Activated CD4-positive, alpha-beta T cell treated with anti-CD3 and anti-CD28 coated beads for 36 hours (primary cell): ENCODE data around the gene SOX18. TPM values are rescaled to one million over a fixed set of nuclear protein-coding genes. Genes with fewer than 3 reads are reported as not detected.
A peak's percentile ranks its signal among the peaks of the same experiment; 100 is the strongest.

ENCODE experiments used
- ATAC-seq: fragments of 200-7000 bp; cut with Tn5 transposase; one replicate; pipeline ENCODE4 v1.10.0; 2021; ENCODE audit warnings: mild to moderate bottlenecking, moderate library complexity
- CTCF ChIA-PET: fragments of 350-600 bp; sonication (Branson Sonifier 250); formaldehyde crosslinking; loops from one replicate; lab custom pipeline; 2021; ENCODE audit warnings: antibody characterized with exemption; lab: Charles Lee
- POLR2A ChIA-PET: fragments of 350-600 bp; sonication (Branson Sonifier 250); formaldehyde crosslinking; loops from one replicate; lab custom pipeline; 2021; ENCODE audit warnings: antibody characterized with exemption, inconsistent platforms; lab: Charles Lee
- DNase-seq: peaks from one replicate; pipeline ENCODE4 v3.0.0-alpha.2; 2020
- H3K27ac Mint-ChIP-seq: one replicate; pipeline ENCODE4 v1.8.0; 2021; ENCODE audit warnings: mixed read lengths
- H3K27me3 Mint-ChIP-seq: one replicate; pipeline ENCODE4 v1.8.0; 2021; ENCODE audit warnings: mixed read lengths
- H3K36me3 Mint-ChIP-seq: one replicate; pipeline ENCODE4 v1.8.0; 2021; ENCODE audit warnings: low read depth, mixed read lengths
- H3K4me1 Mint-ChIP-seq: one replicate; pipeline ENCODE4 v1.8.0; 2021; ENCODE audit warnings: mixed read lengths
- H3K4me3 Mint-ChIP-seq: one replicate; pipeline ENCODE4 v1.8.0; 2021; ENCODE audit warnings: mild to moderate bottlenecking, moderate library complexity, mixed read lengths
- H3K9me3 Mint-ChIP-seq: one replicate; pipeline ENCODE4 v1.8.0; 2021; ENCODE audit warnings: low read depth, mixed read lengths
- intact Hi-C, 2 experiments: fragments of 100-400 bp; cut with DNase I in 1 of 2; cut with micrococcal nuclease in 1 of 2; formaldehyde crosslinking; loops; one replicate each; pipeline versions ENCODE4 v1.14.2 to v1.15.1; 2022 to 2024; cut with DNase I, micrococcal nuclease
- total RNA-seq, 2 experiments: library from RNA; stranded (reverse); gene quantifications; one replicate each; pipeline ENCODE4 v1.2.3, GENCODE V29; 2021

SOX18 gene
- total RNA-seq, 2 experiments from 2014 or later, result not detected

DNA sequence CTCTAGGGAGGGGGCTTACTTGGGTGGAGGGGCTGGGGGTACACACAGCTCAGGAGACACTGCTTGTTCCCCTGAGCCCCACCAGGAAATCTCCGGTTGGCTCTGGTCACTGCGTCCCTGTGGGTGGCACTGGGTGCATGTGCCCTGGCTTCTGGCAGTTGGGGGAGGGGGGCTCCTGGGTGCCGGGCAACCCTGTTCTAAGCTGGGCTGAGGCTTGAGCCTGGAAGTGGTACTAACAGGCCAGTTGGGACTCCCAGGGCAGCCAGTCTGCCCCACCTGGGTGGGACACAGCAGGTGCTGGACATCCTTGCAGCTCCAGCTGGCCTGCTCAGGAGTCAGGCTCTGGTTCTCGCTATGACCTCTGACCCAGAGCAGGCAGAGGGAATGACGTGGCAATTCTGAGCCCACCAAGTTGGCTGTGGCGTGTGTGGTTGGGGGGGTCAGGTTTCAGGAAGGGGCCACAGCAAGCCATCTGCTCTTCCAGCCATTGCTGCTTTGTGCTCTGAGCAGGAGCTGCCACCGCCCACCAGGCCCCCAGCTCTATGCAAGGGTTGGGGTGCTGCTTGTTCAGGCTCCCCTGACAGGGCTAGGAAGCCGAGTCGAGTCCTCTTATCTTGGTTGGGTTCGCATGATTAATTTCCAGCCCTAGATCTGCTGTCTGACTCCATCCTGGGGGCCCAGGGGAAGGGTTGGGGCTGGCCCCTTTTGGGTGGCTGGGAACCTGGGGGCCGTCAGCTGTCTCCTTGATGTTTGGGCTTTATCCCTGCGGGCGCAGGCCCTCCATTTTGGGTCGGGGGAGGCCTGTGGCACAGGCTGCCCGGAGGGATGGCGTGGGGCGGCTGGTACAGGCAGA, 12.9 kb downstream of the SOX18 start:
- no peak for ATAC-seq
- Mint-ChIP-seq H3K36me3 (peaks cover 18% of the 10 kb centered on the region), H3K27me3 (peaks cover 2% of the 10 kb centered on the region), H3K9me3 (no peaks in the 10 kb centered on the region), H3K27ac (peak overlapping the region; percentile 65), H3K4me1 (peaks cover 49% of the 10 kb centered on the region), H3K4me3 (no peak overlapping the region)
- ChIA-PET CTCF (interaction anchor here (0.6 to 0.7 kb wide), 4 partner anchors 35 to 220 kb away, joined by 3 read pairs; no protein-coding TSS in a partner anchor), POLR2A (no interaction called here)
- DNase-seq, result peak; percentile 49
- intact Hi-C loops, result loop anchor here in 1 of 2 experiments (5.0 kb wide), 1 partner anchor 299 kb away; the partner anchor contains the start of genes LIME1 and SLC2A4RG

DNA sequence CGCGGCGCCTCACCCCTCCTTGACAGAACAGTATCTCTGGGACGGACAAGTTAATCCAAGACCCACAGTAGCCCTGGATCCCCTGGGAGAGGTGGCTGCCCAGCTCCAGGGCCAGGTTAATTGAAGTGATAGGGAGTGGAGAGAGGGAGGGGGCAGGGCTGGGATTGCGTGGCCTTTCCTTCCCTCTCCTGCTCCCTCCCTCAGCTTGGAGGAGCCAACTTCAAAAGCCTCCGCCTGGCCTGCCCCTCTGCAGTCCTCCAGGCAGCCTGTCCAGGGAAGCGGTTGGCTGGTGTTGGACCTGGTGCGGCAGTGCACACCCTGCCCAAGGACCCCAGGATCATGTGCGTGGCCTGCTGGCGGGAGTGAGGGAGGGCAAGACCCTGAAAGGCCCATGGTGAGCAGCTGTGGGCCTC, 13.5 kb downstream of the SOX18 start, which contains the start of gene C20orf204:
Gene C20orf204, plus strand, starts transcription at position 250 of the 413 bp plus-strand sequence. Its CDS starts 142 bp downstream, at position 392.
- peaks cover 49% of the 10 kb centered on the region for H3K4me1 Mint-ChIP-seq
- ATAC-seq, result no peak
- DNase-seq, result no peak

DNA sequence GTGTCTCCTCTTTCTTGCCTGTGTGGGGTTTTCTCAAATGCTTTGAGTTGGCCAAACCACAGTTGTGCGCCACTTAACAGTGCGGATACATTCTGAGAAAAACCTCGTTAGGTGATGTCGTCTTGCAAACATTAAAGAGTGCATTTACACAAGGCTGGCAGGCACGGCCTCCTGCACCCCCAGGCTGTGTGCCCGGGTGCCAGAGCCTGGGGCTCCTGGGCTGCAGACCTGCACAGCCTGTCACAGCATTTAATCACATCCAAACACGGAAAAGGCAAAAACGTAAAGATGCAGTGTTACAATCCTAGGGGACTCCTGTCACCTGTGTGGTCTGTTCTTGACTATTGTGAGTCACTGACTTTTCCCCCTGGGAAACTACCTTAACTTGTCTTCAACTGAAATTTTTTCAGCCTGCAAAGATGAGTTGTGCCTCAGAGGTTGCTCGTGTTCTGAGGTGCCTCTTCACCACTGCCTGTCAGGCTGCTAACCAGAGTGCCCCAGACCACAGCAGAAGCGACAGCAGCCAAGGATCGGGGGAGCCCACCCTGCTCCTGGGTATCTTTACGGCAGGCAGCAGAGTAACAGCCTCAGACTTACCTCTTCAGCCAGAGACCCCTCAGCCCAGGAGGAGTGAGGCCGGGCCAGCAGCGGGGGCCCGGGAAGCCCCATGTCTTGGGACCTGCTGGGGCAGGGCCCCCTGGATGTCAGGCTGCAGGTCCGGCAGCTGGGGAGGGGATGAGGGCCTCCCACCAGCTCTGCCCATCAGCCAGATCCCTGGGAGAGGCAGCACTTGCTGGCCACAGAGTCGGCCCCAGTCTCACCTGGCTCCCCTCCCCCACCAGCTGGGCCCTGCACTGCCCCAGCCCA, 14.1 kb downstream of the SOX18 start:
- CTCF ChIA-PET, result interaction anchor here (0.6 kb wide), 1 partner anchor 411 kb away, joined by 3 read pairs; no protein-coding TSS in a partner anchor
- Mint-ChIP-seq H3K9me3 (no peaks in the 10 kb centered on the region), H3K4me1 (peaks cover 49% of the 10 kb centered on the region), H3K27me3 (peaks cover 2% of the 10 kb centered on the region), H3K36me3 (peaks cover 20% of the 10 kb centered on the region), H3K4me3 (peak overlapping the region; percentile 21), H3K27ac (peak overlapping the region; percentile 90)
- POLR2A ChIA-PET, result no interaction called here
- peak; percentile 55 for ATAC-seq
- DNase-seq, result peak; percentile 68
- intact Hi-C loops, result loop anchor here in 1 of 2 experiments (5.0 kb wide), 1 partner anchor 298 kb away; the partner anchor contains the start of genes LIME1 and SLC2A4RG

More for the DNA sequence above, 13.5 kb downstream of the SOX18 start, which contains the start of gene C20orf204:
- POLR2A ChIA-PET, result no interaction called here
- peaks cover 2% of the 10 kb centered on the region for H3K27me3 Mint-ChIP-seq
- H3K9me3 Mint-ChIP-seq, result no peaks in the 10 kb centered on the region
- H3K27ac Mint-ChIP-seq, result peak within 1 kb of the TSS; percentile 90
- peaks cover 18% of the 10 kb centered on the region for H3K36me3 Mint-ChIP-seq
- peak within 1 kb of the TSS; percentile 21 for H3K4me3 Mint-ChIP-seq
- intact Hi-C loops, result loop anchor here in 1 of 2 experiments (5.0 kb wide), 1 partner anchor 299 kb away; the partner anchor contains the start of genes LIME1 and SLC2A4RG
- CTCF ChIA-PET, result interaction anchor here (0.6 kb wide), 1 partner anchor 411 kb away, joined by 3 read pairs; no protein-coding TSS in a partner anchor

DNA sequence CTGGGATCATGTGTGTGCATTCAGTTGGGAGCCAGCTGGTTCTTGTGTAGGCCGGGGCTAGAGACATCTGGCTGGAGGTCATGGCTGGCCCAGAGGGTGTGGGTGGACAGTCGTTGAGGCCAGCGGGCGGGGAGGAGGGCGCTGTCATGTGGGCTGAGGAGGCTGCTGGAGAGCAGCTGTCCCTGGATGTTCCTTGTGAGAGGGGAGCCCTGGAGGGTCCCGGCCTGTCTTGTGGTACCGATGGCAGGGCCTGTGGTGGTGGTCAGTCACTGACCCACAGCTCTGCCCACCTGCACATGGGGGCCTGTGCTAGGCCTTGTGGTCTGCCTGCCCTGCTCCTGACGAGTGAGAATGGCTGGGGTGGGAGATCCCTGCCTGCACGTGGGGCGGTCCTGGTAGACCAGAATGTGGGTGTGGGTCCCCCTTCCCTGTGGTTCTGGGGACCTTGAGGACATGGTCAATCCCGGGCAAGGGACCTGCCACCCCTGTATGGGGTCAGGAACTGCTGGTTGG, 15.4 kb downstream of the SOX18 start:
- H3K4me3 Mint-ChIP-seq, result no peak overlapping the region
- peaks cover 2% of the 10 kb centered on the region for H3K27me3 Mint-ChIP-seq
- peaks cover 39% of the 10 kb centered on the region for H3K4me1 Mint-ChIP-seq
- no peak for DNase-seq
- peak overlapping the region; percentile 90 for H3K27ac Mint-ChIP-seq
- CTCF ChIA-PET, result interaction anchor here (1.2 kb wide), 1 partner anchor 54 kb away, joined by 3 read pairs; no protein-coding TSS in a partner anchor
- intact Hi-C loops, result no loop called here
- H3K36me3 Mint-ChIP-seq, result peaks cover 27% of the 10 kb centered on the region
- POLR2A ChIA-PET, result interaction anchor here (0.6 kb wide), 1 partner anchor 27 kb away, joined by 3 read pairs; no protein-coding TSS in a partner anchor
- no peak for ATAC-seq
- no peaks in the 10 kb centered on the region for H3K9me3 Mint-ChIP-seq

- ATAC-seq (no peak), DNase-seq (no peak)
- Mint-ChIP-seq H3K36me3 (peaks cover 29% of the 10 kb centered on the region), H3K4me1 (peaks cover 39% of the 10 kb centered on the region), H3K9me3 (no peaks in the 10 kb centered on the region), H3K4me3 (no peak overlapping the region), H3K27ac (no peak overlapping the region), H3K27me3 (peaks cover 2% of the 10 kb centered on the region)
- CTCF ChIA-PET, result interaction anchor here (1.2 kb wide), 1 partner anchor 53 kb away, joined by 3 read pairs; no protein-coding TSS in a partner anchor
- intact Hi-C loops, result no loop called here
- POLR2A ChIA-PET, result no interaction called here
Observed at GRCh38 chr20:64032706-64033624, 16.5 kb downstream of the SOX18 start.

DNA sequence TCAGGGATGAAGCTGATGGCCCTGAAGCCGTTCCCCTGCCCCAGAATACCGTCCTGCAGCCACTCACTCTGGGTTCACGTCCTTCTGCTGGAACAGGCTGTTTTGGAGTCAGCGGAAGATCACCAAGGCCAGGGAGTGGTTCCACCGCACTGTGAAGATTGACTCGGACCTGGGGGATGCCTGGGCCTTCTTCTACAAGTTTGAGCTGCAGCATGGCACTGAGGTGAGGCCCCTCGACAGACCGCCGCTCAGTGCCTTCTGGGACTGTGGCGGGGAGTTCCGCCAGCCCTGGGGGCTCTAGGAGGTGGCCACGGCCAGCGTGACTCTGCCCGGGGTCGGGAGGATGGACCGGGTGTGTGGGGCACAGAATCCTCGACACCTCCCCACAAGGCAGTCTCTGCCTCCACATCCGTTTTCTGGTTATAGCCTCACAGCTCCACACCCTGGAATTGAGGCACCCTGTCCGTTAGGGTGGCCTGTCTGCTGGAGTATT, 17.6 kb downstream of the SOX18 start:
- peaks cover 31% of the 10 kb centered on the region for H3K36me3 Mint-ChIP-seq
- no peak for ATAC-seq
- POLR2A ChIA-PET, result no interaction called here
- CTCF ChIA-PET, result no interaction called here
- peaks cover 28% of the 10 kb centered on the region for H3K4me1 Mint-ChIP-seq
- intact Hi-C loops, result no loop called here
- H3K9me3 Mint-ChIP-seq, result no peaks in the 10 kb centered on the region
- no peaks in the 10 kb centered on the region for H3K27me3 Mint-ChIP-seq
- no peak overlapping the region for H3K27ac Mint-ChIP-seq
- DNase-seq, result no peak
- H3K4me3 Mint-ChIP-seq, result no peak overlapping the region

DNA sequence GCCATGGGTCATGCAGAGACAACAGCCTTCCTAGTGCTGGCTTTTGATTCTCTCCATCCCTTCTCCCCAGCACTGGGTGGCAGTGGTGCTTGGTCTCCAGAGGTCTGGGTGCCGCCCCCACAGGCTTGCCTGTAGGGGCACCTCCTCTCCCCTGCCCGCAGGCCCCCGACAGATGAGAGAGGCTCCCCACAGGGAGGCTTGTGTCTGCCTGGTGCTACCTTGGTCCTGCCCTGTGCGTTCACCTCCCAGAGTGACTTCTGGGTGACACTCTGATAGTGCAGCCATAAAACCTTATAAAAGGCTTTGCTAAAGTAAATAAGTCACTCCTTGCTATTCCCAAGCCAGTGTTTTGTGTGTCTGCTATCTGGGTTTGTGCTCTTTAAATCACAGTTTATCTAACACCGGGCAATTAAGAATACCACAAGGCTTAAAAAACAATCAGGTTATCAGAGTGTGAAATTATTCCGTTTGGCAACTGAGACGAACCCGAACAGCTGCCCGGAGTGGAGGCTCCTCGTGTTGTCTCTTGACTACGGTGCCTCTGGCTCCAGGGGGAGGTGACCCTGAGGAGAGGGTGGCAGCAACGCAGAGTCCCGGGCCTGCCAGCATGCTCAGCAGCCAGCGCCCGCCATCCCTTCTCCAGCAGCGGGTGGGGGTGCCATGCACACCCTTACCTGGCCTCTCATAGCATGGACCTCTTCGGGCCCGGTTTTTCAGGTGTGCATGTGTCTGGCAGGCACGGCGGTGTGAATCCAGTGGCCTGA, 18.9 kb downstream of the SOX18 start:
- CTCF ChIA-PET, result interaction anchor here (1.0 kb wide), 1 partner anchor 26 kb away, joined by 3 read pairs; no protein-coding TSS in a partner anchor
- H3K4me1 Mint-ChIP-seq, result peaks cover 16% of the 10 kb centered on the region
- intact Hi-C loops, result no loop called here
- H3K9me3 Mint-ChIP-seq, result no peaks in the 10 kb centered on the region
- no peak overlapping the region for H3K27ac Mint-ChIP-seq
- no peak for ATAC-seq
- H3K27me3 Mint-ChIP-seq, result no peaks in the 10 kb centered on the region
- H3K36me3 Mint-ChIP-seq, result peaks cover 39% of the 10 kb centered on the region
- H3K4me3 Mint-ChIP-seq, result no peak overlapping the region
- no peak for DNase-seq
- POLR2A ChIA-PET, result no interaction called here

DNA sequence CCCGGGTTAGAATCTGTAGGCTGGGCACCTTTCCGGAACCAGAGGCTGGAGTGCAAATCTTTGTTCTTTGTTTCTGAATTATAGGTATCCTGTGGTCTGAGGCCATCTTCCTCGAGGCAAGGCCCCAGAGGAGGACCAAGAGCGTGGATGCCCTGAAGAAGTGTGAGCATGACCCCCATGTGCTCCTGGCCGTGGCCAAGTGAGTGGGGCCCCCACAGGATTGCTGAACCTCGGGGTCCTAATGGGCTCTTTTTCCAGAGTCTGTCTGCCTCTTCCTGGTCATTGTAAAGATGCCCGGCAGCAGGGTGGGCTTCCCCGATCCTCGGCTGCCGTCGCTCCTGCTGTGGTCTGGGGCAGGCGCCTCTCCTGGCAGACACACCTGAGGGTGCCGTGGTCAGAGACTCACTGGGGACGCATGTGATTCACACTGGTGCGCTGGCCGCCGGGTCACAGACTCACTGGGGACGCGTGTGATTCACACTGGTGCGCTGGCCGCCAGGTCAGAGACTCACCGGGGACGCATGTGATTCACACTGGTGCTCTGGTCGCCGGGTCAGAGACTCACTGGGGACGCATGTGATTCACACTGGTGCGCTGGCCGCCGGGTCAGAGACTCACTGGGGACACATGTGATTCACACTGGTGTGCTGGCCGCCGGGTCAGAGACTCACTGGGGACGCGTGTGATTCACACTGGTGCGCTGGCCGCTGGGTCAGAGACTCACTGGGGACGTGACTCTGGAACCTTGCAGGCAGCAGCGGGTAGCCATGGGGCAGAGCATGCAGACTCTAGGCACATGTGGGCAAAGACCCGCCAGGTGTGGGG, 19.9 kb downstream of the SOX18 start:
- intact Hi-C loops, result no loop called here
- H3K9me3 Mint-ChIP-seq, result no peaks in the 10 kb centered on the region
- ChIA-PET POLR2A (interaction anchor here (0.6 kb wide), 1 partner anchor 991 kb away, joined by 11 read pairs; no protein-coding TSS in a partner anchor), CTCF (no interaction called here)
- H3K27me3 Mint-ChIP-seq, result no peaks in the 10 kb centered on the region
- peaks cover 35% of the 10 kb centered on the region for H3K36me3 Mint-ChIP-seq
- no peak for ATAC-seq
- H3K27ac Mint-ChIP-seq, result no peak overlapping the region
- no peak overlapping the region for H3K4me3 Mint-ChIP-seq
- DNase-seq, result no peak
- H3K4me1 Mint-ChIP-seq, result peaks cover 7% of the 10 kb centered on the region
